Stimulated activated CD8-positive, alpha-beta memory T cell treated with anti-CD3 and anti-CD28 coated beads, Interleukin-7, amount 100 ng/mL, for 24 hours (primary cell): Measurements from ENCODE around the gene CACNA1D.
A peak's percentile ranks its signal among the peaks of the same experiment; 100 is the strongest.

ENCODE experiments used
- DNase-seq: peaks from one replicate; pipeline ENCODE4 v3.0.0-alpha.2; 2020; ENCODE audit warnings: low read depth

CACNA1D gene

GRCh38 chr3:53691349-53691748 is 196.9 kb downstream of the CACNA1D start:
- DNase-seq = no peak

DNA sequence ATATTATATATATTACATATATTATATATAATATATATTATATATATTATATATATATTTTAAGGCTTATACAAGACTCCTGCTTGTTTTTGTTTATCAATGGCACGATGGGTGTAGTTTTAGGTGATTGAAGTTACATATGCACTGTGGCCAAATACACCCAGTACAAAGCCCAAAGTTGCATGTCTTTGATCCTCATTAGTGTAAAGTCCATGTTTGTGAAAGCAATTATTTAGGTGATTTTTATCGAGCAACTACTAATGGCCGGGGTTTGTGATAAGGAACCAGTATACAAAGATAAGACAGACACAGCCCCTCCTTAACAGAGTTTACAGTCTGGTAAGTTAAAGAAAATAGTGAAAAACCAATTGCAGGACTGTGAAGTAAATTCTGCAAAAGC is 197.5 kb downstream of the CACNA1D start:
- DNase-seq = no peak

- no peak for DNase-seq
Observed at GRCh38 chr3:53693451-53693850, 199.0 kb downstream of the CACNA1D start.

- DNase-seq = no peak
Observed at GRCh38 chr3:53694046-53694445, 199.6 kb downstream of the CACNA1D start.

DNA sequence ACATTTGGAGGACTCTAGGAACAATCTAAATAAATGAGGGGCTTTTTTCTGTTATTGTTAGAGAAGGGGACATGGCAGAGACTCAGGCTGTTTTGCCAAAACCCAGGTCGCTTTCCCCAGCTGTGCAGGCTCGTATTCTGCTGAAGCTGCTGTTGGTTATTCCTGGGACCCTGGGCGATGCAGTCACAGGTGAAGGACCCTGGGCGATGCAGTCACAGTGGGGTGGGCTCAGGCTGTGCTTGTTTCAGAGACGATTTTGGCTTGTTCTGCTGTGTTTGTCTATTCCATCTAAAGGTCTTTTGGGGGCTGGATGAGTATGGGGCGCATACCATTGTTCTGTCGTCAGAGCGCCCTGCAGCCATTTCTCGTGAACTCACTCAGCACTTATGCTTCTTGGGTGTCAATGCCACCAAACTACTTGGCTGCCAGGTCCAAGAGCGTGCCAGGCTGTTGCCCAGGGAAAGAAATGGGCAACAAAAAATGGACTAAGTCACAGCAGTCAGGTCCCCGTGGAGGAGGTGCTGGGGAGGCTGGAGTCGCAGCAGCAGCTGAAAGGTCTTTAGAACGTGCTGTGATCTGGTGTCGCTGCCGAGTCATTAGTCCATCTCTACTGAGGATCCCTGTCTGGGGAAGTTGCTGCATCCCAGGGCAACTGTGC is 200.4 kb downstream of the CACNA1D start:
- DNase-seq = no peak

- DNase-seq = no peak
Observed at GRCh38 chr3:53695324-53695690, 200.9 kb downstream of the CACNA1D start.

GRCh38 chr3:53696401-53697172 is 202.2 kb downstream of the CACNA1D start:
- DNase-seq = no peak

- no peak for DNase-seq
Observed at GRCh38 chr3:53700441-53700840, 206.0 kb downstream of the CACNA1D start.

DNA sequence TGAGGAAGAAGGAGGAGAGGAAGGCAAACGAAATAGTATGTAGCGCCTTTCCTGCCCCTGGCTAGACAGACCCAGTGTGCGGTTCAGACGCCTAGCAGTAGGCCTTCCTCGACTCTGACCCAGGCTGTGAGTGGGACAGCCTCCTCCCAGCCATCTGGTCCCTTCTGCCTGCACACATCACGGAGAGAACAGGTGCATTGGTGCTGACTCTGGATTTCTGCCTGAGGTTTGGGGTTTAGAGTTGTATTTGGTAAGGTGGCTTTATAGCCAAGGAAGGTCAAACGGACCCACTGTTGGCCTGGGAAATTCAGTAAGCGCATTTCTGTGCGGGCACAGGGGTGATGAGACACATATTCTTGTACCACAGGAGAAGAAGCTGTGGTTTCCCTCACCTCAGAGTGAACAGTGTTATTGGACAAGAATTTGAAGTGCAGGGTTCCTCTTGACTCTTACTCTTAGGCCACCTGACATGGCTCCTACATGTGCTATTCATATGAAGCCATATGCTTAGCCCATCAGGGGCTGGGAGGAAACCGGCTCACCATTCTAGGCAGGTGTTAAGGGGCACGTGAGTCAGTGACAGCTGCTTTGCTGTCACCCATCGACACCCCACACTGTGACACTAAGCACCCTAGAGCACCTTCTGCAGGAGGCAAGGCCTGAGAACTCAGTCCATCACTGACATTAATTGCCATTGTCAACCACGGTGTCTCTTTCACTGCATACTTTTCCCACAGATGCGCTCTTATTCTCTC is 208.5 kb downstream of the CACNA1D start:
- no peak for DNase-seq

- DNase-seq = no peak
Observed at GRCh38 chr3:53703630-53704362, 209.4 kb downstream of the CACNA1D start.

GRCh38 chr3:53704363-53704725 is 209.9 kb downstream of the CACNA1D start:
- no peak for DNase-seq

GRCh38 chr3:53705024-53705745 is 210.8 kb downstream of the CACNA1D start:
- no peak for DNase-seq

- no peak for DNase-seq
Observed at GRCh38 chr3:53705774-53706173, 211.4 kb downstream of the CACNA1D start.

- DNase-seq = no peak
Observed at GRCh38 chr3:53707222-53707621, 212.8 kb downstream of the CACNA1D start.

DNA sequence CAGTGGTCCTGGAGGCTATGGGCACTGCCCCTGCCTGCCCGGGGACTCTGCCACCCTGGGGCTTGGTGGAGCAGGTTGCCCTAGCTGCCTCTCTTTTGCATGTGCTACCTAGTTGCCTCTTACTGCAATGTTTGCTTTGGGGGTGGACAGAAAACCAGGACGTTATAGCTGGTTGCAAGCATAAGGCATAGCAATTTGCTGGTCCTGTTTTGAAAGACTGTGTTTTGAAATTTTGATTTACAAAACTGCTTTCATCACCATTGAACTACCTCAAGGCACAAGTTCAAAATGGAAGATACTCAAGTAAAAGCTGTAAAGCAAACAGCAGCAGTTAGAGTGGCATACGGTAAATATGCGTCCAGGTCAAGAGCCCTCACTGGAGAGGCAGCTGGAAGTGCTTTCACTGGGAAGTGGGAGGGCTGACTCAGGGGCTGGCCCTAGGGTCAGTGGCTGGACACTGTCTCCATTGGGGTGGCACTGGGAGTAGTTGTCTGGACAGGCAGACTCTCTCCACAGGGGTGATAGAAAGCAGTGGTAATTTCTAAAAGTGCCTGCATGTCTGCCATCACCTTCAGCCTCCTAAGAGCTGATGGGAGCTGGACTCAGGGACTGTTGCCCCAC is 213.7 kb downstream of the CACNA1D start:
- DNase-seq = no peak

GRCh38 chr3:53709256-53709655 is 214.8 kb downstream of the CACNA1D start:
- no peak for DNase-seq

DNA sequence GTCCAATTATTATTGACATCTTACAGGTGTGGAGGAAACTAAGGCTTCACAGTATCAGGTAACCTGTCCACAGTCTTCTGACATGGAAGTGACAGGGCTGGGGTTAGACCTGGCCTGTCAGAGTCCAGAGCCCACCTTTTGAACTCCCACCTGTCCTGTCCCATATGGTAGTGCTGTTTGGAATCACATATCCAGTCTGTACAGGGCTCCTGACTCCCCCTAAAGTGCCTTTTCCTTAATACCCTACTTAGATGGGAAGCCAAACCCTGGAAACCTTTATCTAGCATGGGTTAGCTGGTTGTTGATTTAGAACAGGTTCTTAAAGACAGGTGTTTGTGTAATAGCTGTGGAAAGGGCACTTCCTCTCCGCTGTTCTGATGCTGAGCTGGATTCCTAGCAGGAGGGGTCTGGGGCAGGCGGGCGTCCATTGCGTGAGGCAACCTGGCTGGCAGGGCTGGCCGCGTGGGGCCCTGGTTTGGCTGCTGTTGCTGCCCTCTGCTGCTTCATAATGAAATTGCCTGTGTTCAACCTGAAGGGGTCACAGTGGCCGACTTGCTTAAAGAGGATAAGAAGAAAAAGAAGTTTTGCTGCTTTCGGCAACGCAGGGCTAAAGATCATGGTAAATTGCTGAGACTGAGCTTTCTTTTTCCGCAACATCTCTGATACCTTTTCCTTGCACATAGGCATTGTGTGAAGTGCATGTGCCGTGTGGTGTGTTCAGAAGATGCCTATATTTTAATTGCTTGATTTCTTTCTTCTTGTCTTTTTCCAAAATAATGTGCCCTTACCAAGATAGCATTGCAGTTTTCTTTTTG is 215.7 kb downstream of the CACNA1D start:
- DNase-seq = peak; percentile 30

GRCh38 chr3:53711387-53711786 is 217.0 kb downstream of the CACNA1D start:
- DNase-seq = no peak

DNA sequence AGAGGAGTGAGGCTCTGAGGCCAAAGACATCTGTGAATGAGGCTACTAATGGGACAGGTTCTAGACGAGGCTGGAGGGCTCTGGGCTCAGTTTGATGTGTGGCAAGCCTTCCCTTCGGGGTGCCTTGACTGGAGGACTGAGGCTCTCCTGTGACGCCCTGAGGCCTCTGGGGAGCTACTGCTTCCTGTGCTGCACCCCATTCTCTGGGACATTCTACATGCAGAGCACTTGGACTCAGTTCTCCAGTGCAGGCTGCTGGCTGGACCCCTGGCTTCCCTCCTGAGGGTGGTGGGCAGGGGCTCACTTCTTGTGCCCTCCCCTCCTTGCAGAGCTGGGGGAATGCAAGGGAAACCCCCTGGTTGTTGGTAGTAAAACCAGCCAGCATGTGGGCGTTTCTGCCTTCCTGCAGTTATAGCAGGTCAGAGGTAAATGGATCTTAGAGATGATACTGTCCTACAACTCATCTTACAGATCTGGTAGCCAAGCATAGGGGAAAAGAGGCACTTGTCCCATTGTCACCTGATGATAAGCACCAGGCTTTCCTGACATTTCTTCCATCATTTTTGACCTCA is 218.5 kb downstream of the CACNA1D start:
- no peak for DNase-seq

GRCh38 chr3:53713626-53714025 is 219.2 kb downstream of the CACNA1D start:
- DNase-seq = no peak
